Subcutaneous adipose tissue (tissue), 4 donors: Measurements from ENCODE around the gene PRDM10. TPM values are rescaled to one million over a fixed set of nuclear protein-coding genes. Genes with fewer than 3 reads are reported as not detected.

Experiments
- CTCF ChIP-seq: fragments of 450-650 bp; IDR thresholded peaks from one replicate; pipeline ENCODE4 v1.5.1; 2016; ENCODE audit warnings: low read depth, mild to moderate bottlenecking, control low read depth, antibody characterized with exemption, moderate library complexity
- total RNA-seq, 4 donors: library from RNA; depleted of rRNA; stranded (reverse); fragments of >200 nt; gene quantifications; one replicate each; pipeline ENCODE4 v1.1.0, GENCODE V29; 2016

Gene PRDM10
- total RNA-seq, 4 donors from 2014 or later = 4.6 to 9.5 (median 6.9) TPM

GRCh38 chr11:130006929-130007328, 4.3 kb upstream of the PRDM10 start:
- TF ChIP-seq CTCF = no peak

GRCh38 chr11:130003717-130004001, 1.0 kb upstream of the PRDM10 start:
- TF ChIP-seq CTCF = no peak

GRCh38 chr11:130002846-130003716, 446 bp upstream of the PRDM10 start:
- no peak for TF ChIP-seq CTCF

- TF ChIP-seq CTCF = no peak
These were observed 929 bp downstream of the PRDM10 start for GRCh38 chr11:130001461-130002351.

GRCh38 chr11:130000552-130001176, 2.0 kb downstream of the PRDM10 start:
- TF ChIP-seq CTCF = no peak

GRCh38 chr11:129999407-129999806, 3.2 kb downstream of the PRDM10 start:
- TF ChIP-seq CTCF = no peak

GRCh38 chr11:129998905-129999304, 3.7 kb downstream of the PRDM10 start:
- no peak for TF ChIP-seq CTCF
